ENCODE measurements around the gene CCDC201.

DNA sequence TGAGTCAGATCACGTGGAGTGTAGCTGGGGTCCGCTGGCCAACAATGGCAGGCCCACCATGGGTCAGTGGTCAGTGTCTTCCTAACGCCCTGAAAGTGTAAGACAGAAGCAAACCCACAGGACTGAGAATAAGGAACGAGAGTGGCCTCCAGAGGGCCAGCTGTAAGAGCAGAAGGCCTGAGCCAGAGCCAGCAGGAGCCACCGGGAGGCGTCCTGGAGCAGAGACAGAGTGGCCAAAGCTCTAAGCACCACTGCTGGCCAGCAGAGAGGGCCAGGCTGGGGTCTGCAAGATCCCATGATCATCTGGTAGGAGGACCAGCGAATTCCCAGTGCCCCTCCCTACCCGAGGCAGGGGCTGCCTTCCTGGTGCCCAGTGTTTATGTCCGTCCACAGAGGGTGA is 9.2 kb downstream of the CCDC201 start:
- TF ChIP-seq YY1 (IDR thresholded peaks at IDR 0.05; ENCODE audit: insufficient read depth, insufficient read length) = no peak
- no peak for TF ChIP-seq SUZ12 (IDR thresholded peaks at IDR 0.05; ENCODE audit: extremely low read depth, insufficient read depth, insufficient read length)

Measured in NT2/D1 (cell line).